ENCODE data around the gene LMF1.

Gene LMF1

DNA sequence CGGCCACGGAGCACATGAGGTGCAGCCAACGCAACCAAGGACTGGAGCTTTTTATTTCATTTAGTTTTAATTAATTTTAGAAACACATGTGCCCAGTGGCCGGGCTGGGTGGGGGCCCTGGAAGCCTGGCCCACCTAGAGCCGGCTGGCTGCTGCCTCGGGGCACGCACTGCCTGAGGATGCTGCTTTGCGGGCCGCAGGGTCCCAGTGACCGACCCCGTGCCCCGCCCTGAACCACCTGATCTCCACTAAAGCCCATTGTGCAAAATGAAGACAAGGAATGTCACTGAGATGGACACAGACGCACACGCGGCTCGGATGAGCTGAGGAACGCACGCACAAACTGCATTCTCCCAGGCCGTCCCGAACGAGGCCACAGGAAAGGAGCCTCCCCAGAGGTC, 39.6 kb downstream of the LMF1 start:
- H3K4me3 ChIP-seq (ENCODE audit: low read depth, low read length): no peak overlapping the region
- TF ChIP-seq, protein P1, sequence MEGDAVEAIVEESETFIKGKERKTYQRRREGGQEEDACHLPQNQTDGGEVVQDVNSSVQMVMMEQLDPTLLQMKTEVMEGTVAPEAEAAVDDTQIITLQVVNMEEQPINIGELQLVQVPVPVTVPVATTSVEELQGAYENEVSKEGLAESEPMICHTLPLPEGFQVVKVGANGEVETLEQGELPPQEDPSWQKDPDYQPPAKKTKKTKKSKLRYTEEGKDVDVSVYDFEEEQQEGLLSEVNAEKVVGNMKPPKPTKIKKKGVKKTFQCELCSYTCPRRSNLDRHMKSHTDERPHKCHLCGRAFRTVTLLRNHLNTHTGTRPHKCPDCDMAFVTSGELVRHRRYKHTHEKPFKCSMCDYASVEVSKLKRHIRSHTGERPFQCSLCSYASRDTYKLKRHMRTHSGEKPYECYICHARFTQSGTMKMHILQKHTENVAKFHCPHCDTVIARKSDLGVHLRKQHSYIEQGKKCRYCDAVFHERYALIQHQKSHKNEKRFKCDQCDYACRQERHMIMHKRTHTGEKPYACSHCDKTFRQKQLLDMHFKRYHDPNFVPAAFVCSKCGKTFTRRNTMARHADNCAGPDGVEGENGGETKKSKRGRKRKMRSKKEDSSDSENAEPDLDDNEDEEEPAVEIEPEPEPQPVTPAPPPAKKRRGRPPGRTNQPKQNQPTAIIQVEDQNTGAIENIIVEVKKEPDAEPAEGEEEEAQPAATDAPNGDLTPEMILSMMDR (IDR thresholded peaks at IDR 0.05; ENCODE audit: low read depth, low read length): no peak
- TF ChIP-seq MYC (IDR thresholded peaks at IDR 0.05; ENCODE audit: low read depth, low read length) (no peak), POLR2A (IDR thresholded peaks at IDR 0.05; ENCODE audit: extremely low read depth, insufficient read length) (no peak)
- TF ChIP-seq, protein P2, sequence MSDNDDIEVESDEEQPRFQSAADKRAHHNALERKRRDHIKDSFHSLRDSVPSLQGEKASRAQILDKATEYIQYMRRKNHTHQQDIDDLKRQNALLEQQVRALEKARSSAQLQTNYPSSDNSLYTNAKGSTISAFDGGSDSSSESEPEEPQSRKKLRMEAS (IDR thresholded peaks at IDR 0.05; ENCODE audit: low read depth, low read length): no peak
- no peak for DNase-seq (ENCODE audit: low read depth)

DNA sequence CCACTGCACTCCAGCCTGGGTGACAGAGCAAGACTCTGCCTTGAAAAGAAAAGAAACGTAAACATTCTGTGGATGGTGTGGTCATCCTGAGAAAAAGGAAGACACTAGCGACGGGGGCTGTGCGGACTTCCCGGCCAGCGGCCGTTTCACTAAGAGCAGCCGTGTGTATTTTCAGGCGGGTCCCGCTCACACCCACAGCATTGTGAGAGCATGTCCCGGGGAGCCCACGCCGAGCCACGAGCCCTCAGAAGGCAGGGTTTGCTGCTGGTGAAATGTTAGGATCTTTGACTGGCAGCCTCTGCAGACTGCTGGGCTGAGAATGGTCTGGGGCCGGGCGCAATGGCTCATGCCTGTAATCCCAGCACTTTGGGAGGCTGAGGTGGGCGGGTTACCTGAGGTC, 40.3 kb downstream of the LMF1 start:
- TF ChIP-seq, protein P1 (IDR thresholded peaks at IDR 0.05; ENCODE audit: low read depth, low read length): no peak
- no peak for TF ChIP-seq MYC (IDR thresholded peaks at IDR 0.05; ENCODE audit: low read depth, low read length)
- no peak for TF ChIP-seq POLR2A (IDR thresholded peaks at IDR 0.05; ENCODE audit: extremely low read depth, insufficient read length)
- TF ChIP-seq, protein P2 (IDR thresholded peaks at IDR 0.05; ENCODE audit: low read depth, low read length): no peak
- no peak overlapping the region for H3K4me3 ChIP-seq (ENCODE audit: low read depth, low read length)

DNA sequence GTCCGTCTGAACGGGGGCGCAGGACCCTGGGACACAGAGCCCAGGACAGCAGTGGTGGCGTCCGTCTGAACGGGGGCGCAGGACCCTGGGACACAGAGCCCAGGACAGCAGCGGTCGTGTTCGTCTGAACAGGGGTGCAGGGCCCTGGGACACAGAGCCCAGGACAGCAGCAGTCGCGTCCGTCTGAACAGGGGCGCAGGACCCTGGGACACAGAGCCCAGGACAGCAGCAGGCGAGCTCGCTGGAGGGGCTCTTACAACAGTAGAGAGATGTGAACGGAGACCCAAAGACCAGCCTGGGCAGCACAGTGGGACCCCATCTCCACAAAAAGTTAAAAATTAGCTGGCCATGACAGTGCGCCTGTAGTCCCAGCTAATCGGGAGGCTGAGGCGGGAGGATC, 40.7 kb downstream of the LMF1 start:
- TF ChIP-seq, protein P1 (IDR thresholded peaks at IDR 0.05; ENCODE audit: low read depth, low read length): no peak
- TF ChIP-seq MYC (IDR thresholded peaks at IDR 0.05; ENCODE audit: low read depth, low read length) (no peak), POLR2A (IDR thresholded peaks at IDR 0.05; ENCODE audit: extremely low read depth, insufficient read length) (no peak)
- TF ChIP-seq, protein P2 (IDR thresholded peaks at IDR 0.05; ENCODE audit: low read depth, low read length): no peak
- H3K4me3 ChIP-seq (ENCODE audit: low read depth, low read length): no peak overlapping the region
- DNase-seq (ENCODE audit: low read depth): no peak

More for the DNA sequence above, 40.3 kb downstream of the LMF1 start:
- no peak for DNase-seq (ENCODE audit: low read depth)

DNA sequence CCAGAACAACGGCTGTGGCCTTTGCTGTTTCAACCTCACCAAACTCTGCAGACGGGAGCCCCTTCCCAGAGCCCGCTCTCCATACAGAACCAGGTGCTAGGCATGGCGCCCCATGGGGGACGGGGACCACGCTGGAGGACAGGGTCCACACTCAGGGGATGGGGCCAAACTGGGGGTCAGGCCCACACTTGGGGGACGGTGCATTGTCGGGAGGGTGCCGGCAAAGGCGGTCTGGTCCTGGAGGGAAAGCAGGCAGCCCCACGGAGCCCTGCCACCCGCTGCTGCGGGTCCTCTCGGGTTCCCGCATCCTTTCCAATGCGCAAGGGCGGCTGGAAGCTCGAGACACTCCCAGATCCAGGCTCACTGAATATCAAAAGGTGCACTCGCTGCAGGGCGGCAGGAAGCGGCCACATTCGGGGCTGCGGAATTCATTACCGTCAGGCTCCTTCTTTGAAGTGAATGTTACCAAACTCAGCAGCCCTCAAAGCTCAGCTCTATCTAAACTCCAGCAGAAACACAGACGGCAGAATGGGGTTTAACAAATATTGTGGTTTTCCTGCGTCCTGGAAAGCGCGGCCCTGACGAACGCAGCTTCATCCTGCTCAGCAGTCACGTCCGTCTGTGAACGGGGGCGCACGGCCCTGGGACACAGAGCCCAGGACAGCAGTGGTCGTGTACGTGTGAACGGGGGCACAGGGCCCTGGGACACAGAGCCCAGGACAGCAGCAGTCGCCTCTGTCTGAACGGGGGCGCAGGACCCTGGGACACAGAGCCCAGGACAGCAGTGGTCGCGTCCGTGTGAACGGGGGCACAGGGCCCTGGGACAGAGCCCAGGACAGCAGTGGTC, 41.3 kb downstream of the LMF1 start:
- TF ChIP-seq, protein P2 (IDR thresholded peaks at IDR 0.05; ENCODE audit: low read depth, low read length): no peak
- TF ChIP-seq, protein P1 (IDR thresholded peaks at IDR 0.05; ENCODE audit: low read depth, low read length): no peak
- TF ChIP-seq POLR2A (IDR thresholded peaks at IDR 0.05; ENCODE audit: extremely low read depth, insufficient read length) (no peak), MYC (IDR thresholded peaks at IDR 0.05; ENCODE audit: low read depth, low read length) (no peak)
- DNase-seq (ENCODE audit: low read depth): no peak
- H3K4me3 ChIP-seq (ENCODE audit: low read depth, low read length): no peak overlapping the region

DNA sequence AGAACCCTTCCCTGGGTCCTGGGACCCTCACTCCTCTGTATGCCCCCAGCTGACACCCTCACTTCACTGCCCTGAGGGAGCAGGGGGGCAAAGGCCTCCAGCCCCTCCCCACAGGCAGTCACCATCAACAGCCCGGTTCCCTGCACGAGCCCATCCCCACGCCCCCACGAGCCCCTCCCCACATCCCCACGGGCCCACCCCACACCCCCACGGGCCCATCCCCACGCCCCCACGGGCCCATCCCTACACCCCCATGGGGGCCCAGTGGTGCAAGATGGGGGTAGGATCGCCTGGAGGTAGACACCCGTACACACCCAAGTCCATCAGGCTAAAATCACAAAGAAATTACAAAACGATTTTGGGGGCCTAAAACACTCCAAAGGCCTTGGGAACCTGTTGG, 42.3 kb downstream of the LMF1 start:
- no peak overlapping the region for H3K4me3 ChIP-seq (ENCODE audit: low read depth, low read length)
- no peak for DNase-seq (ENCODE audit: low read depth)
- TF ChIP-seq POLR2A (IDR thresholded peaks at IDR 0.05; ENCODE audit: extremely low read depth, insufficient read length): no peak
- TF ChIP-seq, protein P2 (IDR thresholded peaks at IDR 0.05; ENCODE audit: low read depth, low read length): no peak
- TF ChIP-seq MYC (IDR thresholded peaks at IDR 0.05; ENCODE audit: low read depth, low read length): no peak
- TF ChIP-seq, protein P1 (IDR thresholded peaks at IDR 0.05; ENCODE audit: low read depth, low read length): no peak
